Esophagus squamous epithelium (tissue), 4 donors: ENCODE data around the gene BLTP2.

Source experiments
- CTCF ChIP-seq, 6 experiments: fragments of 450-650 bp in 4 of 6; fragments of 200-600 bp in 2 of 6; sonication (generic) in 2 of 6; IDR thresholded peaks; one replicate each; pipeline ENCODE4 v1.5.1; 2016 to 2019; ENCODE audit warnings: antibody characterized with exemption in 6 of 6, mild to moderate bottlenecking in 4 of 6, moderate library complexity in 4 of 6
- POLR2A ChIP-seq, 4 donors: fragments of 450-650 bp; IDR thresholded peaks; one replicate each; pipeline ENCODE4 v1.6.1; 2017; ENCODE audit warnings: antibody characterized with exemption in 4 of 4, mild to moderate bottlenecking in 4 of 4, moderate library complexity in 3 of 4

GRCh38 chr17:28612936-28613872 is 31.8 kb downstream of the BLTP2 start:
- TF ChIP-seq CTCF (IDR thresholded peaks at IDR 0.05) (peak in 4 of 6 experiments; percentile 20 to 50 (median 46)), POLR2A (IDR thresholded peaks at IDR 0.05) (no peak)
